Vagina (tissue), 2 donors: ENCODE results near the gene NPAS2.

Experiments used
- POLR2A ChIP-seq, 2 donors: fragments of 450-650 bp; IDR thresholded peaks; one replicate each; pipeline ENCODE4 v1.6.1; 2017; ENCODE audit warnings: antibody characterized with exemption in 2 of 2, mild to moderate bottlenecking in 2 of 2, moderate library complexity in 2 of 2
- TF ChIP-seq, protein P1 (sequence below), 3 experiments: fragments of 450-650 bp in 2 of 3; fragments of 200-600 bp in 1 of 3; sonication (generic) in 1 of 3; IDR thresholded peaks; one replicate each; pipeline ENCODE4 v1.5.1; 2017 to 2019; ENCODE audit warnings: antibody characterized with exemption in 3 of 3, mild to moderate bottlenecking in 2 of 3, moderate library complexity in 2 of 3

GRCh38 chr2:100906131-100906530 is 86.2 kb downstream of the NPAS2 start:
- TF ChIP-seq, protein P1, sequence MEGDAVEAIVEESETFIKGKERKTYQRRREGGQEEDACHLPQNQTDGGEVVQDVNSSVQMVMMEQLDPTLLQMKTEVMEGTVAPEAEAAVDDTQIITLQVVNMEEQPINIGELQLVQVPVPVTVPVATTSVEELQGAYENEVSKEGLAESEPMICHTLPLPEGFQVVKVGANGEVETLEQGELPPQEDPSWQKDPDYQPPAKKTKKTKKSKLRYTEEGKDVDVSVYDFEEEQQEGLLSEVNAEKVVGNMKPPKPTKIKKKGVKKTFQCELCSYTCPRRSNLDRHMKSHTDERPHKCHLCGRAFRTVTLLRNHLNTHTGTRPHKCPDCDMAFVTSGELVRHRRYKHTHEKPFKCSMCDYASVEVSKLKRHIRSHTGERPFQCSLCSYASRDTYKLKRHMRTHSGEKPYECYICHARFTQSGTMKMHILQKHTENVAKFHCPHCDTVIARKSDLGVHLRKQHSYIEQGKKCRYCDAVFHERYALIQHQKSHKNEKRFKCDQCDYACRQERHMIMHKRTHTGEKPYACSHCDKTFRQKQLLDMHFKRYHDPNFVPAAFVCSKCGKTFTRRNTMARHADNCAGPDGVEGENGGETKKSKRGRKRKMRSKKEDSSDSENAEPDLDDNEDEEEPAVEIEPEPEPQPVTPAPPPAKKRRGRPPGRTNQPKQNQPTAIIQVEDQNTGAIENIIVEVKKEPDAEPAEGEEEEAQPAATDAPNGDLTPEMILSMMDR (IDR thresholded peaks at IDR 0.05), result no peak
- no peak for TF ChIP-seq POLR2A (IDR thresholded peaks at IDR 0.05)
